Aorta (tissue), 5 donors: Measurements from ENCODE around the gene GAS6. TPM values are rescaled to one million over a fixed set of nuclear protein-coding genes. Genes with fewer than 3 reads are reported as not detected.

Experiments used
- ATAC-seq: fragments of 200-7000 bp; cut with Tn5 transposase; one replicate; pipeline ENCODE4 v1.9.1; 2022; ENCODE audit warnings: moderate library complexity; ENCODE audit not compliant: low FRiP score
- DNase-seq, 2 donors: peaks; one replicate each; pipeline ENCODE4 v3.0.0-alpha.2; 2020
- H3K27ac ChIP-seq, 2 donors: one replicate each; pipeline ENCODE4 v1.5.1; 2013; ENCODE audit warnings: low read length in 2 of 2, mild to moderate bottlenecking in 2 of 2, moderate library complexity in 2 of 2, control low read depth in 1 of 2, inconsistent platforms in 1 of 2, low read depth in 1 of 2
- H3K27me3 ChIP-seq, 2 donors: one replicate each; pipeline ENCODE4 v1.6.1; 2013; ENCODE audit warnings: control low read depth in 1 of 2, low read length in 1 of 2, mild to moderate bottlenecking in 1 of 2, moderate library complexity in 1 of 2; ENCODE audit not compliant: insufficient read depth in 2 of 2, control insufficient read depth in 1 of 2
- H3K36me3 ChIP-seq, 2 donors: one replicate each; pipeline ENCODE4 v1.6.1; 2013; ENCODE audit warnings: control low read depth in 1 of 2, low read length in 1 of 2, mild to moderate bottlenecking in 1 of 2; ENCODE audit not compliant: insufficient read depth in 2 of 2, control insufficient read depth in 1 of 2
- H3K4me1 ChIP-seq, 2 donors: one replicate each; pipeline ENCODE4 v1.6.1; 2013; ENCODE audit warnings: low read length in 2 of 2, control low read depth in 1 of 2, mild to moderate bottlenecking in 1 of 2, moderate library complexity in 1 of 2; ENCODE audit not compliant: insufficient read depth in 2 of 2, control insufficient read depth in 1 of 2
- H3K4me3 ChIP-seq, 2 donors: one replicate each; pipeline ENCODE4 v1.5.1; 2013; ENCODE audit warnings: low read length in 2 of 2, control low read depth in 1 of 2, mild to moderate bottlenecking in 1 of 2
- H3K9me3 ChIP-seq: one replicate; pipeline ENCODE4 v1.6.1; 2013; ENCODE audit warnings: mild to moderate bottlenecking, low read length; ENCODE audit not compliant: control insufficient read depth
- WGBS, 2 donors: extraction: QIAGEN DNeasy Blood & Tissue Kit; methylation state at CpG; one replicate each; pipeline ENCODE4 v1.1.7; 2013; 5-methylcytosine and 5-hydroxymethylcytosine counted together
- intact Hi-C, 2 donors: fragments of 100-400 bp; cut with DNase I; formaldehyde crosslinking; loops; one replicate each; pipeline versions ENCODE4 v1.14.2 to v1.15.0; 2022
- polyA plus RNA-seq, 2 donors: library from polyadenylated mRNA; stranded (reverse); fragments of 200-250 nt; gene quantifications; one replicate each; pipeline ENCODE4 v1.2.3, GENCODE V29; 2013
- total RNA-seq, 2 donors: library from RNA; stranded (reverse); fragmentation: NEBNext Ultra II Directional; extraction: Animal tissue kit (Norgen Biotek cat#: 25700); gene quantifications; one replicate each; pipeline ENCODE4 v1.2.1, GENCODE V29; 2021
- donor health status: healthy with polysubstance abuse.
- donor health status: Bipolar disorder and iron deficiency.
- donor health status: DM: no; HTN: no; CAD: no.
- donor health status: DM: no; HTN: no; CAD: no.
- donor health status: DM: yes; HTN: yes; CAD: no.

The GAS6 gene
- total and polyA plus RNA-seq, 4 donors, result 244 to 509 (median 333) TPM

GRCh38 chr13:113883921-113884804 is 20.3 kb upstream of the GAS6 start:
- intact Hi-C loops, result no loop called here
- 92 to 95% methylated on average over 41 to 51 of the region's 51 CpGs for WGBS, 2 donors
- Histone ChIP-seq H3K4me3 (no peak overlapping the region), H3K9me3 (no peaks in the 10 kb centered on the region), H3K36me3 (no peaks in the 10 kb centered on the region), H3K27me3 (no peaks in the 10 kb centered on the region), H3K4me1 (peaks cover 2 to 7% of the 10 kb centered on the region in 2 donors), H3K27ac (no peak overlapping the region)
- ATAC-seq (no peak), DNase-seq (peak in 1 of 2 donors; percentile 69)

- no peaks in the 10 kb centered on the region for H3K27me3 ChIP-seq
- H3K36me3 ChIP-seq, result no peaks in the 10 kb centered on the region
- DNase-seq, result peak in 1 of 2 donors; percentile 78
- 95 to 97% methylated on average over 50 of the region's 50 CpGs for WGBS, 2 donors
- no peak overlapping the region for H3K27ac ChIP-seq
- ATAC-seq, result no peak
- no peaks in the 10 kb centered on the region for H3K9me3 ChIP-seq
- no peak overlapping the region for H3K4me3 ChIP-seq
- H3K4me1 ChIP-seq, result peaks cover 2 to 7% of the 10 kb centered on the region in 2 donors
- intact Hi-C loops, result no loop called here
Measured at GRCh38 chr13:113883314-113883811, 19.5 kb upstream of the GAS6 start.

- Histone ChIP-seq H3K36me3 (no peaks in the 10 kb centered on the region), H3K27ac (peak overlapping the region; percentile 18 to 49), H3K4me1 (peaks cover 1 to 2% of the 10 kb centered on the region in 2 donors), H3K4me3 (no peak overlapping the region), H3K9me3 (no peaks in the 10 kb centered on the region), H3K27me3 (no peaks in the 10 kb centered on the region)
- peak in 1 of 2 donors; percentile 73 for DNase-seq
- 24 to 26% methylated on average over 20 of the region's 20 CpGs for WGBS, 2 donors
- intact Hi-C loops, result no loop called here
- no peak for ATAC-seq
Measured at GRCh38 chr13:113882716-113883115, 18.8 kb upstream of the GAS6 start.

- ATAC-seq, result peak; percentile 87
- Histone ChIP-seq H3K27ac (peak overlapping the region; percentile 18 to 91), H3K9me3 (no peaks in the 10 kb centered on the region), H3K4me3 (no peak overlapping the region), H3K27me3 (no peaks in the 10 kb centered on the region), H3K4me1 (peaks cover 0 to 2% of the 10 kb centered on the region in 2 donors), H3K36me3 (no peaks in the 10 kb centered on the region)
- DNase-seq, result peak; percentile 69 to 82
- intact Hi-C loops, result no loop called here
- 2 to 4% methylated on average over 8 of the region's 8 CpGs for WGBS, 2 donors
Measured at GRCh38 chr13:113882267-113882630, 18.4 kb upstream of the GAS6 start.

- ATAC-seq (peak; percentile 56), DNase-seq (peak in 1 of 2 donors; percentile 55)
- intact Hi-C loops, result no loop called here
- 18 to 22% methylated on average over 10 of the region's 10 CpGs for WGBS, 2 donors
- Histone ChIP-seq H3K4me3 (no peak overlapping the region), H3K27ac (peak overlapping the region; percentile 16 to 91), H3K27me3 (no peaks in the 10 kb centered on the region), H3K36me3 (no peaks in the 10 kb centered on the region), H3K4me1 (peaks cover 0 to 2% of the 10 kb centered on the region in 2 donors), H3K9me3 (no peaks in the 10 kb centered on the region)
Measured at GRCh38 chr13:113881614-113882266, 17.9 kb upstream of the GAS6 start.

- peak in 1 of 2 donors; percentile 74 for DNase-seq
- no peaks in the 10 kb centered on the region for H3K36me3 ChIP-seq
- intact Hi-C loops, result no loop called here
- peaks cover 0 to 2% of the 10 kb centered on the region in 2 donors for H3K4me1 ChIP-seq
- peak overlapping the region; percentile 79 to 91 for H3K27ac ChIP-seq
- no peaks in the 10 kb centered on the region for H3K9me3 ChIP-seq
- no peak overlapping the region for H3K4me3 ChIP-seq
- ATAC-seq, result no peak
- H3K27me3 ChIP-seq, result no peaks in the 10 kb centered on the region
- WGBS, 2 donors, result 64 to 65% methylated on average over 17 of the region's 17 CpGs
Measured at GRCh38 chr13:113880651-113881611, 17.1 kb upstream of the GAS6 start.

- ATAC-seq, result no peak
- Histone ChIP-seq H3K27ac (peak overlapping the region in 1 of 2 donors; percentile 6), H3K27me3 (no peaks in the 10 kb centered on the region), H3K4me1 (peaks cover 0 to 2% of the 10 kb centered on the region in 2 donors), H3K36me3 (no peaks in the 10 kb centered on the region), H3K4me3 (no peak overlapping the region), H3K9me3 (no peaks in the 10 kb centered on the region)
- intact Hi-C loops, result no loop called here
- DNase-seq, result no peak
- 78 to 79% methylated on average over 11 of the region's 11 CpGs for WGBS, 2 donors
Measured at GRCh38 chr13:113879494-113880360, 15.9 kb upstream of the GAS6 start.
